ENCODE data around the gene ADAM19. TPM values are rescaled to one million over a fixed set of nuclear protein-coding genes. Genes with fewer than 3 reads are reported as not detected.
"Not testable (repeated sequence)": the region's sequence is repeated elsewhere in the genome, so short reads cannot be mapped to it uniquely, and the experiment has no call there.

The ADAM19 gene
- total RNA-seq, 1 donor from 2014 or later = 41.2 TPM

- H3K4me3 Mint-ChIP-seq (ENCODE audit: unreplicated experiment) = no peak overlapping the region
- peaks cover 5% of the 10 kb centered on the region for H3K27me3 Mint-ChIP-seq (ENCODE audit: unreplicated experiment)
- TF ChIP-seq CTCF (IDR thresholded peaks at IDR 0.05; ENCODE audit: partially characterized antibody, unreplicated experiment) = no peak
- H3K27ac Mint-ChIP-seq (ENCODE audit: unreplicated experiment) = no peak overlapping the region
- no peak for DNase-seq
- H3K4me1 Mint-ChIP-seq (ENCODE audit: low read depth, unreplicated experiment) = peaks cover 5% of the 10 kb centered on the region
- H3K9me3 Mint-ChIP-seq (ENCODE audit: unreplicated experiment) = peaks cover 4% of the 10 kb centered on the region
- peaks cover 18% of the 10 kb centered on the region for H3K36me3 Mint-ChIP-seq (ENCODE audit: unreplicated experiment)
Measured at GRCh38 chr5:157486221-157486681, 89.3 kb downstream of the ADAM19 start.

- no peak for DNase-seq
- Mint-ChIP-seq H3K27me3 (ENCODE audit: unreplicated experiment) (peaks cover 5% of the 10 kb centered on the region), H3K9me3 (ENCODE audit: unreplicated experiment) (peaks cover 4% of the 10 kb centered on the region), H3K36me3 (ENCODE audit: unreplicated experiment) (peaks cover 18% of the 10 kb centered on the region), H3K4me3 (ENCODE audit: unreplicated experiment) (no peak overlapping the region), H3K27ac (ENCODE audit: unreplicated experiment) (no peak overlapping the region), H3K4me1 (ENCODE audit: low read depth, unreplicated experiment) (peaks cover 5% of the 10 kb centered on the region)
- no peak for TF ChIP-seq CTCF (IDR thresholded peaks at IDR 0.05; ENCODE audit: partially characterized antibody, unreplicated experiment)
Measured at GRCh38 chr5:157485811-157486210, 89.8 kb downstream of the ADAM19 start.

- TF ChIP-seq CTCF (IDR thresholded peaks at IDR 0.05; ENCODE audit: partially characterized antibody, unreplicated experiment) = no peak
- peaks cover 5% of the 10 kb centered on the region for H3K4me1 Mint-ChIP-seq (ENCODE audit: low read depth, unreplicated experiment)
- no peak overlapping the region for H3K4me3 Mint-ChIP-seq (ENCODE audit: unreplicated experiment)
- DNase-seq = no peak
- H3K27ac Mint-ChIP-seq (ENCODE audit: unreplicated experiment) = no peak overlapping the region
- peaks cover 5% of the 10 kb centered on the region for H3K27me3 Mint-ChIP-seq (ENCODE audit: unreplicated experiment)
- peaks cover 18% of the 10 kb centered on the region for H3K36me3 Mint-ChIP-seq (ENCODE audit: unreplicated experiment)
- peaks cover 4% of the 10 kb centered on the region for H3K9me3 Mint-ChIP-seq (ENCODE audit: unreplicated experiment)
Measured at GRCh38 chr5:157485340-157485739, 90.2 kb downstream of the ADAM19 start.

GRCh38 chr5:157484768-157485167 is 90.8 kb downstream of the ADAM19 start:
- peak; percentile 50 for DNase-seq
- peaks cover 5% of the 10 kb centered on the region for H3K4me1 Mint-ChIP-seq (ENCODE audit: low read depth, unreplicated experiment)
- TF ChIP-seq CTCF (IDR thresholded peaks at IDR 0.05; ENCODE audit: partially characterized antibody, unreplicated experiment) = no peak
- H3K4me3 Mint-ChIP-seq (ENCODE audit: unreplicated experiment) = no peak overlapping the region
- peaks cover 6% of the 10 kb centered on the region for H3K9me3 Mint-ChIP-seq (ENCODE audit: unreplicated experiment)
- peaks cover 5% of the 10 kb centered on the region for H3K27me3 Mint-ChIP-seq (ENCODE audit: unreplicated experiment)
- no peak overlapping the region for H3K27ac Mint-ChIP-seq (ENCODE audit: unreplicated experiment)
- H3K36me3 Mint-ChIP-seq (ENCODE audit: unreplicated experiment) = peaks cover 18% of the 10 kb centered on the region

GRCh38 chr5:157482702-157483101 is 92.9 kb downstream of the ADAM19 start:
- H3K27me3 Mint-ChIP-seq (ENCODE audit: unreplicated experiment); H3K4me1 Mint-ChIP-seq (ENCODE audit: low read depth, unreplicated experiment); DNase-seq; H3K9me3 Mint-ChIP-seq (ENCODE audit: unreplicated experiment); H3K4me3 Mint-ChIP-seq (ENCODE audit: unreplicated experiment); H3K27ac Mint-ChIP-seq (ENCODE audit: unreplicated experiment): not testable (repeated sequence)
- peaks cover 16% of the 10 kb centered on the region for H3K36me3 Mint-ChIP-seq (ENCODE audit: unreplicated experiment)

Measured in glutamatergic neuron (in vitro differentiated cells).